Fibroblast of skin of right biceps (primary cell): Measurements from ENCODE around the gene SEPTIN8.

ENCODE experiments used
- DNase-seq: peaks from one replicate; pipeline ENCODE4 v3.0.0-alpha.2; 2013

SEPTIN8 gene

GRCh38 chr5:132763181-132764036 lies 13.6 kb downstream of the SEPTIN8 start:
- no peak for DNase-seq

- no peak for DNase-seq
Measured at GRCh38 chr5:132762246-132763000, 14.6 kb downstream of the SEPTIN8 start.

- no peak for DNase-seq
Measured at GRCh38 chr5:132761321-132762240, 15.5 kb downstream of the SEPTIN8 start.

- no peak for DNase-seq
Measured at GRCh38 chr5:132760601-132761317, 16.3 kb downstream of the SEPTIN8 start.

GRCh38 chr5:132760049-132760420 lies 17.0 kb downstream of the SEPTIN8 start:
- DNase-seq, result no peak

- DNase-seq, result no peak
Measured at GRCh38 chr5:132759114-132760048, 17.7 kb downstream of the SEPTIN8 start.

- no peak for DNase-seq
Measured at GRCh38 chr5:132758451-132758850, 18.6 kb downstream of the SEPTIN8 start.

- no peak for DNase-seq
Measured at GRCh38 chr5:132756542-132756941, 20.5 kb downstream of the SEPTIN8 start.

GRCh38 chr5:132754947-132755346 lies 22.1 kb downstream of the SEPTIN8 start:
- peak; percentile 38 for DNase-seq

- no peak for DNase-seq
Measured at GRCh38 chr5:132754111-132754510, 22.9 kb downstream of the SEPTIN8 start.

- no peak for DNase-seq
Measured at GRCh38 chr5:132753135-132753987, 23.7 kb downstream of the SEPTIN8 start.

- DNase-seq, result no peak
Measured at GRCh38 chr5:132752581-132753125, 24.4 kb downstream of the SEPTIN8 start.

GRCh38 chr5:132751971-132752580 lies 25.0 kb downstream of the SEPTIN8 start:
- no peak for DNase-seq

GRCh38 chr5:132751444-132751843 lies 25.6 kb downstream of the SEPTIN8 start:
- DNase-seq, result peak; percentile 73

GRCh38 chr5:132750471-132751230 lies 26.4 kb downstream of the SEPTIN8 start:
- DNase-seq, result no peak

GRCh38 chr5:132749506-132749905 lies 27.5 kb downstream of the SEPTIN8 start:
- DNase-seq, result no peak

GRCh38 chr5:132748522-132749000 lies 28.5 kb downstream of the SEPTIN8 start:
- DNase-seq, result no peak
